RWPE1 (cell line): ENCODE measurements around the gene AARS2.

Source experiments
- CTCF ChIA-PET: fragments of 350-600 bp; sonication (Branson Sonifier 250); formaldehyde crosslinking; extraction: SDS; loops from one replicate; lab custom pipeline; 2021; lab: Yijun Ruan, JAX
- POLR2A ChIA-PET: fragments of 400-600 bp; formaldehyde crosslinking; extraction: SDS; loops from one replicate; lab custom pipeline; 2020; ENCODE audit warnings: antibody characterized with exemption; ENCODE audit not compliant: low non-redundant PET; lab: Yijun Ruan, JAX
- DNase-seq: peaks from one replicate; pipeline ENCODE4 v3.0.0; 2012; ENCODE audit warnings: low spot score
- H3K27ac ChIP-seq: fragments of 450-650 bp; 2 replicates; pipeline ENCODE4 v1.5.1; 2017
- TF ChIP-seq, protein P1 (sequence below): fragments of 450-650 bp; conservative IDR thresholded peaks from 2 replicates; pipeline ENCODE4 v1.5.1; 2017; ENCODE audit warnings: low read depth, mild to moderate bottlenecking

The AARS2 gene

DNA sequence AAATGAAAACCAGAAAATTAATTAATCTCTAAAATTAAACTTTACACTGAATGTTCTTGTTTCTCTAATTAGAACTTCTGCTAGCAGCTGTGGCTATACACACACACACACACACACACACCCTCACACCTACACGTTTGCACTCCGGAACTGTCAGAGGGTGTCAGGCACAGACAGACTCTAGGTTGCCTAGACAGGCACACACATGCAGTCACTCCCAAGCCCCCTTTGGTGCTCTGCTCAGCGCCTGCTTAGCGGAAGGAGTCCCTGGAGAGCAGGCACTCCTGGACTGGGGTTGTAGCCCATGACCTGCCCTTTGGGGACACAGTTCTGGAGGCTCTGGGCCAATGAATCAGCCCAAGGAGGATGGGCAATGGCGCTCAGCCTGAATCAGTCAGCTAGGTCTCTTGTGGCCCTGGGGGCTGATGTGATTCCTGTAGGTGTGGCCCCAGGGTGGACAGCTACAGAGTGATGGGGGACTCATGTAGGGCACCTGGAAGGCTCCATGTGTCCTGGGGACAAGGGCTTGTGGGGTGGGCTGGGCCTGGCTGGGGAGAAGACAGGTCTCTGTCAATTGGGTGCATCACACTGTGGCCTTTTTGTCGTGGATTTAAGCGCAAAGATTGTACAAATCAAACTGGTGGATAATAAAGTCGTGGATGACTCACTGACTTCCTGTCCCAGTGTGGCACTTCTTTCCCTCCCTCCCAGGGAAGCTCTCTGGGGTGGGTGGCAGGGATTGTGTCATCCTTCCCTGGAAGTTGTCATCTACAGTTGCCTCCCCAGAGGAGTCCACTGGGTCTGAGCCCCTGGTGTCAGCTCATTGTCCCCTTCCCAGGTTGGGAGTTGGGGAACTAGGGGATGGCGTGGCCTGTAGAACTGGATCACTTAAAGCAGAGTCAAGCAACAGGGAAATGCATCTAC, 34.1 kb downstream of the AARS2 start:
- no peak overlapping the region for H3K27ac ChIP-seq
- TF ChIP-seq, protein P1, sequence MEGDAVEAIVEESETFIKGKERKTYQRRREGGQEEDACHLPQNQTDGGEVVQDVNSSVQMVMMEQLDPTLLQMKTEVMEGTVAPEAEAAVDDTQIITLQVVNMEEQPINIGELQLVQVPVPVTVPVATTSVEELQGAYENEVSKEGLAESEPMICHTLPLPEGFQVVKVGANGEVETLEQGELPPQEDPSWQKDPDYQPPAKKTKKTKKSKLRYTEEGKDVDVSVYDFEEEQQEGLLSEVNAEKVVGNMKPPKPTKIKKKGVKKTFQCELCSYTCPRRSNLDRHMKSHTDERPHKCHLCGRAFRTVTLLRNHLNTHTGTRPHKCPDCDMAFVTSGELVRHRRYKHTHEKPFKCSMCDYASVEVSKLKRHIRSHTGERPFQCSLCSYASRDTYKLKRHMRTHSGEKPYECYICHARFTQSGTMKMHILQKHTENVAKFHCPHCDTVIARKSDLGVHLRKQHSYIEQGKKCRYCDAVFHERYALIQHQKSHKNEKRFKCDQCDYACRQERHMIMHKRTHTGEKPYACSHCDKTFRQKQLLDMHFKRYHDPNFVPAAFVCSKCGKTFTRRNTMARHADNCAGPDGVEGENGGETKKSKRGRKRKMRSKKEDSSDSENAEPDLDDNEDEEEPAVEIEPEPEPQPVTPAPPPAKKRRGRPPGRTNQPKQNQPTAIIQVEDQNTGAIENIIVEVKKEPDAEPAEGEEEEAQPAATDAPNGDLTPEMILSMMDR = no peak
- DNase-seq = no peak
- POLR2A ChIA-PET = no interaction called here
- CTCF ChIA-PET = interaction anchor here (0.5 to 1.9 kb wide), 3 partner anchors 10 to 34 kb away, joined by 3 to 6 read pairs (median 5); partner anchors contain the start of gene AARS2

DNA sequence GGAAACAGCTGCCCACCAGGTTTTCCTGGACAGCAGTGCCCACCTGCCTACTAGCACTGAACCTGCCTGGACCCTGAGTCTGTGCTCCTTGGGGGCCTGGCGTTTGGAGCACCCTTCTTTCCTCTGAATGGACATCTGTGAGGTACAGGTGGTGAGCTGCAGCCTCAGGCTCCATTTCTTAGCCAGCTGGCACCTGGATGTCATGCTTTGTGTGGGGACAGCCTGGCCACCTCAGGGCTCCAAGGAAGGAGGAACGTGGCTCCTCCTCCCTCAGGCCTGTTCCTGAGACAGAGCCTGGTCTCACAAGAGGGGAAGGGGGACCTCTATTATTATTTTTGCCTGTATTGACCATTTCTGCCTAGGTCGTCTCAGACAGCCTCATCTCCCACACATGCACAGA, 34.8 kb downstream of the AARS2 start:
- CTCF ChIA-PET = interaction anchor here (0.5 to 1.9 kb wide), 5 partner anchors 10 to 116 kb away, joined by 3 to 6 read pairs (median 4); no protein-coding TSS in a partner anchor
- POLR2A ChIA-PET = no interaction called here
- TF ChIP-seq, protein P1 = no peak

DNA sequence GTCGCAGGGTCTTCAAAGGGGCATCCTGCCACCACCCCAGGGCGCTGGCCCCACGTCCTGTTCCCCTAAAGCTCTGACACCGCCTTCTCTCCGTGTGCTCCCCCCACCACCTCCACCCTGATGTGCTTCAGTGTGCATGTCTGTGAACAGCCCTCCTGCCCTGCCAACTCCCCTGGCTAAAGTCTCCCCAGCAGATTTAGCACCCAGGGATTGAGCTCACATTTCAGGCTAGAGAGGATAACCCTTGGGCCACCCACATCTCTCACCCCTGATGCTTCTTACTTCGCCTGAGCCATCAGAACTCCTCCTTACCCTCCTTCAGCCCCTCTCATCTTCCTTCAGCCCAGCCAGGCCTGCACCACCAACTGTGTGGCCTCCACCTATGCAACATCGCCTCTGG, 35.4 kb downstream of the AARS2 start:
- no peak for DNase-seq
- TF ChIP-seq, protein P1 = no peak
- CTCF ChIA-PET = interaction anchor here (0.6 to 1.9 kb wide), 4 partner anchors 9 to 116 kb away, joined by 3 to 6 read pairs (median 4); no protein-coding TSS in a partner anchor
- no peak overlapping the region for H3K27ac ChIP-seq
- POLR2A ChIA-PET = no interaction called here

More for the DNA sequence above, 34.8 kb downstream of the AARS2 start:
- no peak overlapping the region for H3K27ac ChIP-seq
- DNase-seq = no peak

DNA sequence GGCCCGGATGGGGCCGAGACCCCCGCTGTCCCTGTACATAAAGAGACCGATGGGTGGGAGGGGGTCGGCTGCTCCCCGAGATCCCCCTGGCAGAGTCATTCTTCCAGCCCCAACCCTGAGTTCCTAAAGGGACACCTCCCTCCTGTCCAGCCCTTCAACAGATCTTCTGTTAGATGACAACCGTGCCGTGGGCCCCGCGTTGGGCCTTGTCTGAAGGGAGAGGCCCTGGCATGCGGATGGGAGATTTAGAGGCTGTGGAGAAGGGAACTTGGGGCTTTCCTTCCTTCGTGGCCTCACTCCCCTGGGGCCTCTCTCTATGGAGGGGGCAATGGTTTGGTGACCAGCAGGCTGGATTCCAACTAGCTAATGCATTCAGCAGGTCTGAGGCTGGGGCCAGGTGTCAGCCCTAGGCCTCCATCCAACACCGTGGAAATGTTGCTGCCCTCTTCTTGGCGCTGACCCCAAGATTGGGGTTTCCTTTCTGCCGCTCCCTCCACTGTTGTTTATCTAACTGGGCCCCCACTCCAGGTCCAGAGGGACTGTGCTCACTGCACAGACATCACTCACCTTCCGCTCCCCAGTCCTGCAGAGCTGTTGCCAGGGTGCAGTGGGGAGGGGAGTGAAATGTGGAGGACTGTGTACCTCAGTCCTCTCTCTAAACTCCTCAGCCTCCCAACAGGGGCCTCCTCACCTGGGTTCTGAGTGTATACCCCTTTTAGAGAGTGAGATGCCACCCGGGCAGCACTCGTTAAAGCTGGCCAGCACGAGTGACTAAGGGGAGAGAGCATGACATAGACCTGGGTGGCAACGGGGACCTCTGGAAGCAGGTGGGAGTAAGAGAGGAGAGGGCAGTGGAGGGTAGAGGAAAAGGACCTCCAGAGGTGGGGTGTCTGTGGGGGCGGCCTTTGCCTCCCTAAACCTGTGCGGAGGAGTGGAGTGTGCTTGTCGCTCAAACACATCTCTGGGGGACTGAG, 36.2 kb downstream of the AARS2 start:
- TF ChIP-seq, protein P1 = no peak
- ChIA-PET CTCF (interaction anchor here (0.6 to 1.9 kb wide), 5 partner anchors 8 to 61 kb away, joined by 3 to 6 read pairs (median 3); no protein-coding TSS in a partner anchor), POLR2A (no interaction called here)
- no peak overlapping the region for H3K27ac ChIP-seq
- DNase-seq = no peak

DNA sequence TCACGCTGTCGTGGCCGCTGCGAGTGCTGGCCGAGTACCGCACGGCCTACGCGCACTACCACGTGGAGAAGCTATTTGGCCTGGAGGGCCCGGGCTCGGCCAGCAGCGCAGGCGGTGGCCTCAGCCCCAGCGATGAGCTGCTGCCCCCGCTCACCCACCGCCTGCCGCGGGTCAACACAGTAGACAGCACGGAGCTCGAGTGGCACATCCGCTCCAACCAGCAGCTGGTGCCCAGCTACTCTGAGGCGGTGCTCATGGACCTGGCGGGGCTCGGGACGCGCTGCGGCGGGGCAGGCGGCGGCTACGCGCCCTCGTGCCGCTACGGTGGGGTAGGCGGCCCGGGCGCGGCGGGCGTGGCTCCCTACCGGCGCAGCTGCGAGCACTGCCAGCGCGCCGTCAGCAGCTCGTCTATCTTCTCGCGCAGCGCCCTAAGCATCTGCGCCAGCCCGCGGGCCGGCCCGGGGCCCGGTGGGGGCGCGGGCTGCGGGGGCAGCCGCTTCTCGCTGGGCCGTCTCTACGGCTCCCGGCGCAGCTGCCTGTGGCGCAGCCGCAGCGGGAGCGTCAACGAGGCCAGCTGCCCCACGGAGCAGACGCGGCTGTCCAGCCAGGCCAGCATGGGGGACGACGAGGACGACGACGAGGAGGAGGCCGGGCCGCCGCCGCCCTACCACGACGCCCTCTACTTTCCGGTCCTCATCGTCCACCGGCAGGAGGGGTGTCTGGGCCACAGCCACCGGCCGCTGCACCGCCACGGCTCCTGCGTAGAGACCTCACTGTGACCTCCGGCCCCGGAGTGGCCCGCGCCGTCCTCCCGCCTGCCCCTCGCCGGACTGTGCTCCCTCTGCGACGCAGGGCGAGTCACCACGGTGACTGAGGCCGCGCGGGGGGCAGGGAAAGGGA, 37.1 kb downstream of the AARS2 start:
- ChIA-PET POLR2A (no interaction called here), CTCF (interaction anchor here (0.6 to 1.6 kb wide), 2 partner anchors 8 to 12 kb away, joined by 3 read pairs; no protein-coding TSS in a partner anchor)
- peak; percentile 25 for DNase-seq
- TF ChIP-seq, protein P1 = no peak
- no peak overlapping the region for H3K27ac ChIP-seq
